Neutrophil (primary cell): ENCODE measurements around the gene EPM2A.

Experiments
- H3K27ac ChIP-seq: fragments of 200-600 bp; sonication (generic); 2 replicates; pipeline ENCODE4 v1.5.1; 2016; ENCODE audit warnings: mild to moderate bottlenecking, moderate library complexity
- H3K27me3 ChIP-seq: fragments of 200-600 bp; sonication (generic); 2 replicates; pipeline ENCODE4 v1.6.0; 2016; ENCODE audit warnings: mild to moderate bottlenecking
- H3K36me3 ChIP-seq: fragments of 200-600 bp; sonication (generic); 2 replicates; pipeline ENCODE4 v1.5.1; 2017
- H3K4me1 ChIP-seq, 2 experiments: fragments of 200-600 bp in 1 of 2; sonication (generic) in 1 of 2; 1 replicate in 1 of 2; 2 replicates in 1 of 2; pipeline versions ENCODE4 v1.5.1 to v1.6.1; 2013 to 2016; ENCODE audit warnings: low read depth in 1 of 2, low read length in 1 of 2, mild to moderate bottlenecking in 1 of 2, moderate library complexity in 1 of 2; ENCODE audit not compliant: control insufficient read depth in 1 of 2, insufficient read depth in 1 of 2
- H3K4me3 ChIP-seq, 2 experiments: fragments of 200-600 bp in 1 of 2; sonication (generic) in 1 of 2; 1 replicate in 1 of 2; 2 replicates in 1 of 2; pipeline ENCODE4 v1.5.1; 2013 to 2016; ENCODE audit warnings: low read depth in 1 of 2, low read length in 1 of 2, mild to moderate bottlenecking in 1 of 2, moderate library complexity in 1 of 2
- H3K9me3 ChIP-seq: fragments of 200-600 bp; sonication (generic); 2 replicates; pipeline ENCODE4 v1.5.1; 2016
- TF ChIP-seq, protein P1 (sequence below): fragments of 200-600 bp; sonication (generic); IDR thresholded peaks from 2 replicates; pipeline ENCODE4 v1.5.1; 2016; ENCODE audit warnings: antibody characterized with exemption

EPM2A gene

DNA sequence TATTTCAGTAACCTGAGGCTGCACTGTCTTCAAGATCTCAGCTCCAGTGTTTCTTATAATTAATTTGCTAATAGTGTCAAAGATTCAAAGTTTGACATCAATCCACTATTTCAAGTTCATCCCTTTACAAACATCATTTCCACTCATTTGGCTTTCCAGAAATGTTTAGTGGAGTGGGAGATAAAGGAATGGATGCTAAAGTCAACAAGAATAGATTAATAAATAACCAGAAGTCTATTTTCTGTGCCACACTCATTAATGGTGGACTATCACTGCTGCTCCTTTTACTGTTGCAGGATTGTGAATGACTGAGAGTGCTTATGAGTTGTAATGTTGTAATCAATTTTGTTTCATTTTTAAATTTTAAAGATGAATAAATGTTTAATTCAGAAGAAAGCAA is 28.4 kb upstream of the EPM2A start:
- no peaks in the 10 kb centered on the region for H3K36me3 ChIP-seq
- no peaks in the 10 kb centered on the region for H3K9me3 ChIP-seq
- H3K4me3 ChIP-seq, result no peak overlapping the region
- H3K27ac ChIP-seq, result no peak overlapping the region
- H3K27me3 ChIP-seq, result no peaks in the 10 kb centered on the region
- H3K4me1 ChIP-seq, result no peaks in the 10 kb centered on the region
- TF ChIP-seq, protein P1, sequence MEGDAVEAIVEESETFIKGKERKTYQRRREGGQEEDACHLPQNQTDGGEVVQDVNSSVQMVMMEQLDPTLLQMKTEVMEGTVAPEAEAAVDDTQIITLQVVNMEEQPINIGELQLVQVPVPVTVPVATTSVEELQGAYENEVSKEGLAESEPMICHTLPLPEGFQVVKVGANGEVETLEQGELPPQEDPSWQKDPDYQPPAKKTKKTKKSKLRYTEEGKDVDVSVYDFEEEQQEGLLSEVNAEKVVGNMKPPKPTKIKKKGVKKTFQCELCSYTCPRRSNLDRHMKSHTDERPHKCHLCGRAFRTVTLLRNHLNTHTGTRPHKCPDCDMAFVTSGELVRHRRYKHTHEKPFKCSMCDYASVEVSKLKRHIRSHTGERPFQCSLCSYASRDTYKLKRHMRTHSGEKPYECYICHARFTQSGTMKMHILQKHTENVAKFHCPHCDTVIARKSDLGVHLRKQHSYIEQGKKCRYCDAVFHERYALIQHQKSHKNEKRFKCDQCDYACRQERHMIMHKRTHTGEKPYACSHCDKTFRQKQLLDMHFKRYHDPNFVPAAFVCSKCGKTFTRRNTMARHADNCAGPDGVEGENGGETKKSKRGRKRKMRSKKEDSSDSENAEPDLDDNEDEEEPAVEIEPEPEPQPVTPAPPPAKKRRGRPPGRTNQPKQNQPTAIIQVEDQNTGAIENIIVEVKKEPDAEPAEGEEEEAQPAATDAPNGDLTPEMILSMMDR, result no peak

DNA sequence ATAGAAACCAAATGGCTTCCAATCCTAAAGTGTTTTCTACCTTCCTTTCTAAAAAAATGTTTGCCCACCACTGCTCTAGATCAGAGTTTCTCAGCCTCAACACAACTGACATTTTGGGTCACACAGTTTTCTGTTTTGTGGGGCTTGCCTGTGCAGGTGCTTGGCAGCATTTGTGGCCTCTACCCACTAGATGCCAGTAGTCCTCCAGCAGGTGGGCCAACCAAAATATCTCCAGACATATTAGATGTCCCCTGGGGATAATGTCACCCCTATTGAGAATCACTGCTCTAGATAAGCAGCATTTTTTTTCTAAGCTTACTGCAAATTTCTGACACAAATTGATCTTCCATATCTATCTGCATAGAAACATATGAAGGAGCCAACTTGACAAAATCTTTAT is 26.3 kb upstream of the EPM2A start:
- H3K9me3 ChIP-seq, result no peaks in the 10 kb centered on the region
- H3K4me3 ChIP-seq, result no peak overlapping the region
- TF ChIP-seq, protein P1, result no peak
- no peak overlapping the region for H3K27ac ChIP-seq
- peaks cover 0 to 4% of the 10 kb centered on the region in 2 experiments for H3K4me1 ChIP-seq
- H3K36me3 ChIP-seq, result no peaks in the 10 kb centered on the region
- no peaks in the 10 kb centered on the region for H3K27me3 ChIP-seq

DNA sequence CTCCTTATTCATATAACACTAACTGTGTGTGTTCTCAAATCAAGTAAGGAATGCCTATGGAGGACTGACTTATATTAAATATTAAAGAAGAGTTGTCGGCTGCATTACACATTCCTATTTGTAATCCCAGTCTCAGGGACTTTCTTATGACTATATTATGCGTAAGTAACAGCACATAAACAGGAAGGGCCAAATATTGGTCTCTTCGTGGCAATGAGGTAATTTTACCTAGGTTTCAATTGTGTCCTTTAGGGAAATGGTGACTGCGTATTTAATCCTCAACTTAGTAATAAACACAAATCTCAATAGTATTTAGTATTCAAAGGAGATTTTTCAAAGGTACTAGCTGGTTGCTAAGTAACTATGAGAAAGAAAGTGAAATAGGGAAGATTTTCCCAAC is 22.8 kb upstream of the EPM2A start:
- Histone ChIP-seq H3K4me3 (no peak overlapping the region), H3K9me3 (no peaks in the 10 kb centered on the region), H3K27me3 (no peaks in the 10 kb centered on the region), H3K36me3 (no peaks in the 10 kb centered on the region), H3K4me1 (peaks cover 8 to 14% of the 10 kb centered on the region in 2 experiments), H3K27ac (no peak overlapping the region)
- TF ChIP-seq, protein P1, result no peak

DNA sequence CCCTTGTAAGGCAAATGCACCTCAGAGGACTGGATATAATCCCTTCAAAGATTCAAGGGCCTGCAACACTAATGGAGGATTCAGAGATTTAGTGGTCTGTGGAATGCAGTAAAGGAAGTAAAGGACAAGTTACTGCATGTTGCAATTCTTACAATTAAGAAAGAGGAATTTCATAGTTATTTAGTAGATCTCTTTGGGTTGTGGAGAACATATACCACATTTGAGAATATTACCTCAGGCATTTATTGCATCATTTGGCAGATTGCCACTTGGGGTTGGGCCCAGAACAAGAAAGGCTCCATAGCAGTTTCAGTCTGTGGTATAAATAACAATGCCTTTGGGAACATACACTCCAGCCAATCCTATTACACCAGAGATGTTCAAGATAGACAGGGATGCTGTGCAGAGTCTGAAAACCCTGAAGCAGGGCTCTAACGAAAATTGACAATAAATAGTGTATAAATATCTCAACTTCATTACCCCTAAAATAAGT is 20.9 kb upstream of the EPM2A start:
- TF ChIP-seq, protein P1, result no peak
- H3K9me3 ChIP-seq, result no peaks in the 10 kb centered on the region
- peaks cover 8 to 14% of the 10 kb centered on the region in 2 experiments for H3K4me1 ChIP-seq
- H3K27ac ChIP-seq, result no peak overlapping the region
- H3K4me3 ChIP-seq, result no peak overlapping the region
- no peaks in the 10 kb centered on the region for H3K36me3 ChIP-seq
- H3K27me3 ChIP-seq, result no peaks in the 10 kb centered on the region

DNA sequence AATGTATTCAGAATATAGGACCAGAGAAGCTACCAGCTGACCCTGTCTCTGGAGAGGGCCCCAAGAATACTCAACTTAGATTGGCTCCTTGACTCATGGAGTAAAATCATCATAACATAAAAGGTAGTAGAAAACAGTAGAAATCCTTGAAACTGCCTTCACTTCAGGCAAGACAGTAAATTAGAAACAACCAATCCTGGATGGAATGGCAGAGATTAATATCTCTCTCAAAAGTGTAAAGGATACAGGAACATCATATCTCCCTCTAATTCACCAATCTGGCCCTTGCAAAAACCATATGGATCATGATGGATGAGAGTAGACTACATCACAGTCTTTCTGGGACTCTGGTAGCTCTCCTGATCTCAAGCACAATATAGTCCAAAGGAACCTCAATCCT is 20.4 kb upstream of the EPM2A start:
- Histone ChIP-seq H3K4me3 (no peak overlapping the region), H3K36me3 (no peaks in the 10 kb centered on the region), H3K9me3 (no peaks in the 10 kb centered on the region), H3K27ac (no peak overlapping the region), H3K27me3 (no peaks in the 10 kb centered on the region), H3K4me1 (peaks cover 8 to 14% of the 10 kb centered on the region in 2 experiments)
- TF ChIP-seq, protein P1, result no peak

DNA sequence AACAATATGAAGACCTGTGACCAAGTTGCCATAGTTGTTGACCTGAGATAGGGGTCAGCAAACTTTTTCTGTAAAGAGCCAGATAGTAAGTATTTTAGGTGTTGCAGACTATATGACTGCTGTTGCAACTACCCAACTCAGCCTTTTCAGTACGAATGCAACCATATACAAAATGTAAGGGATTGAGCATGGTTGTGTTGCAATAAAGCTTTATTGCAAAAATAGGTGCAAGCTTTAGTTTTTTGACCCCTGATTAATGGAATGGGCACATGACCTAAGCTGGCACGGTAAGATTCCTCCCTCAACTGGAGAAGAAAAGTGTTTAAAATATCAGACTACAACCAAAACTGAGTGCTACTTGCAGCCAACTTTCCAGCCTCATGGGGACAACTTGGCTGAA is 17.3 kb upstream of the EPM2A start:
- Histone ChIP-seq H3K9me3 (no peaks in the 10 kb centered on the region), H3K36me3 (no peaks in the 10 kb centered on the region), H3K27ac (no peak overlapping the region), H3K4me3 (no peak overlapping the region), H3K4me1 (peaks cover 8 to 20% of the 10 kb centered on the region in 2 experiments), H3K27me3 (no peaks in the 10 kb centered on the region)
- TF ChIP-seq, protein P1, result no peak
